Gastroesophageal sphincter (tissue), 4 donors: ENCODE data around the gene SEMA3F. TPM values are rescaled to one million over a fixed set of nuclear protein-coding genes. Genes with fewer than 3 reads are reported as not detected.

Source experiments
- ATAC-seq: fragments of 150-250 bp; one replicate; pipeline ENCODE4 v1.9.1; 2016; ENCODE audit warnings: mild to moderate bottlenecking, moderate library complexity
- H3K27ac ChIP-seq, 4 donors: fragments of 200-600 bp; sonication (generic) in 3 of 4; 1 replicate in 3 of 4; 2 replicates in 1 of 4; pipeline ENCODE4 v1.5.1; 2016 to 2019
- H3K27me3 ChIP-seq: fragments of 200-600 bp; sonication (generic); one replicate; pipeline ENCODE4 v1.5.1; 2019
- H3K36me3 ChIP-seq, 2 donors: fragments of 200-600 bp; sonication (generic); one replicate each; pipeline ENCODE4 v1.5.1; 2019; ENCODE audit warnings: control low read depth in 1 of 2
- H3K4me1 ChIP-seq, 3 donors: fragments of 200-600 bp; sonication (generic); 1 replicate in 2 of 3; 2 replicates in 1 of 3; pipeline ENCODE4 v1.5.1; 2016 to 2019; ENCODE audit warnings: control low read depth in 2 of 3
- H3K4me3 ChIP-seq, 2 donors: fragments of 200-600 bp; sonication (generic); one replicate each; pipeline ENCODE4 v1.5.1; 2019; ENCODE audit warnings: mild to moderate bottlenecking in 1 of 2, moderate library complexity in 1 of 2
- H3K9me3 ChIP-seq, 3 donors: fragments of 200-600 bp; sonication (generic); one replicate each; pipeline ENCODE4 v1.5.1; 2017 to 2019; ENCODE audit warnings: control low read depth in 2 of 3
- CTCF ChIP-seq, 4 experiments: fragments of 200-600 bp in 2 of 4; fragments of 450-650 bp in 2 of 4; sonication (generic) in 1 of 4; IDR thresholded peaks; one replicate each; pipeline ENCODE4 v1.5.1; 2017 to 2019; ENCODE audit warnings: antibody characterized with exemption in 4 of 4, mild to moderate bottlenecking in 2 of 4, moderate library complexity in 2 of 4
- EP300 ChIP-seq: sonication (generic); formaldehyde crosslinking; IDR thresholded peaks from one replicate; pipeline ENCODE4 v1.6.1; 2017; ENCODE audit warnings: antibody characterized with exemption, mild to moderate bottlenecking
- POLR2A ChIP-seq, 2 donors: fragments of 450-650 bp; IDR thresholded peaks; one replicate each; pipeline ENCODE4 v1.6.1; 2017; ENCODE audit warnings: antibody characterized with exemption in 2 of 2, mild to moderate bottlenecking in 2 of 2, moderate library complexity in 1 of 2
- POLR2AphosphoS5 ChIP-seq: sonication (generic); formaldehyde crosslinking; IDR thresholded peaks from one replicate; pipeline ENCODE4 v1.6.1; 2017; ENCODE audit warnings: antibody characterized with exemption
- WGBS, 2 donors: methylation state at CpG; one replicate each; pipeline ENCODE4 v1.1.5; 2018; ENCODE audit warnings: low coverage in 1 of 2; 5-methylcytosine and 5-hydroxymethylcytosine counted together
- total RNA-seq, 4 donors: library from RNA; depleted of rRNA; stranded (reverse); fragments of >200 nt; gene quantifications; one replicate each; pipeline ENCODE4 v1.1.0, GENCODE V29; 2016

Gene SEMA3F
- total RNA-seq, 4 donors from 2014 or later = 6.7 to 33.5 (median 16.3) TPM

DNA sequence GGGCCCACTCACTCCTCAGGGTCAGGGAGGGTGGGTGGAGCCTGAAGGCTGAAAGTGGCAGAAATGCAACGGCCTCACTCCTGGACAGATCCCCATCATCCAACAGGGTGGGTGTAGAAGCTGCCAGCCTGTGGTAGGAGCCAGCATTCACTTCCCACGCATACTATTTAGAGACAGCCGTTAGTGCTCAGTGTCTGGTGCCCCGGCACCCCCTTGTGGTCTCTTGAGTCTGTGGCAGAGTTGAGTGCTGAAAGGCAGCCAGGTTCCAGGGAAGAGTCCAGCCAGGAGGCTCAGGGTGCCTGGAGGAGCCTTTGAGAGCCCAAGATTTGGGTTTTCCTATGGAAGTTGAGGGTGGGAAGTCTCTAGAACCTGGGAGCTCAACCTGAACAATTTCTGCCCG is 34.1 kb downstream of the SEMA3F start:
- peaks cover 0 to 35% of the 10 kb centered on the region in 2 donors for H3K36me3 ChIP-seq
- TF ChIP-seq POLR2AphosphoS5 (peak; percentile 21), CTCF (IDR thresholded peaks at IDR 0.05) (peak in 3 of 4 experiments; percentile 87 to 90 (median 88)), POLR2A (IDR thresholded peaks at IDR 0.05) (no peak)
- WGBS, 2 donors = 5% methylated on average over 4 of the region's 5 CpGs; no CpG with 5 or more reads in 1 of the 2 donors
- H3K4me3 ChIP-seq = no peak overlapping the region
- peak; percentile 75 for ATAC-seq
- peaks cover 0 to 25% (median 12%) of the 10 kb centered on the region in 3 donors for H3K4me1 ChIP-seq
- peaks cover 30% of the 10 kb centered on the region for H3K27me3 ChIP-seq
- no peaks in the 10 kb centered on the region for H3K9me3 ChIP-seq
- H3K27ac ChIP-seq = no peak overlapping the region

DNA sequence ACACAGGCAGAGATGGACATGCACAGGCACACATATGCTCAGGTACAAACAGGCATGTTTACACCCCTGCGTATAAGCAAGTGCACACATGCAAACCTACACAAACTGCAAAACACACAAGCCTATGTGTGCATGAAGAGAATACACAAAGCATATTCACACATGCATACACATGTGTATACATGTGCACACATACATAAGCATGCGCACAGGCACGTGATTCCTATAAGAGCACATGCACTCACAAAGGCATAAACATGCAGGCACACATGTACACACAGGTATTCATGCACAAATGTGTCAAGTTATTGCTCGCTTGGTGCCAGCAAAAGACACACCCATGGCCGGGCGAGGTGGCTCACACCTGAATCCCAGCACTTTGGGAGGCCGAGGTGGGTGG is 34.9 kb downstream of the SEMA3F start:
- peaks cover 0 to 29% of the 10 kb centered on the region in 2 donors for H3K36me3 ChIP-seq
- peaks cover 37% of the 10 kb centered on the region for H3K27me3 ChIP-seq
- no peak for ATAC-seq
- H3K4me1 ChIP-seq = peaks cover 0 to 32% (median 15%) of the 10 kb centered on the region in 3 donors
- TF ChIP-seq EP300 = no peak
- no peak for TF ChIP-seq POLR2AphosphoS5
- no peak for TF ChIP-seq CTCF (IDR thresholded peaks at IDR 0.05)
- TF ChIP-seq POLR2A (IDR thresholded peaks at IDR 0.05) = no peak
- H3K9me3 ChIP-seq = no peaks in the 10 kb centered on the region
- no peak overlapping the region for H3K27ac ChIP-seq
- H3K4me3 ChIP-seq = no peak overlapping the region
- WGBS, 2 donors = 76 to 93% methylated on average over 4 to 5 of the region's 7 CpGs

DNA sequence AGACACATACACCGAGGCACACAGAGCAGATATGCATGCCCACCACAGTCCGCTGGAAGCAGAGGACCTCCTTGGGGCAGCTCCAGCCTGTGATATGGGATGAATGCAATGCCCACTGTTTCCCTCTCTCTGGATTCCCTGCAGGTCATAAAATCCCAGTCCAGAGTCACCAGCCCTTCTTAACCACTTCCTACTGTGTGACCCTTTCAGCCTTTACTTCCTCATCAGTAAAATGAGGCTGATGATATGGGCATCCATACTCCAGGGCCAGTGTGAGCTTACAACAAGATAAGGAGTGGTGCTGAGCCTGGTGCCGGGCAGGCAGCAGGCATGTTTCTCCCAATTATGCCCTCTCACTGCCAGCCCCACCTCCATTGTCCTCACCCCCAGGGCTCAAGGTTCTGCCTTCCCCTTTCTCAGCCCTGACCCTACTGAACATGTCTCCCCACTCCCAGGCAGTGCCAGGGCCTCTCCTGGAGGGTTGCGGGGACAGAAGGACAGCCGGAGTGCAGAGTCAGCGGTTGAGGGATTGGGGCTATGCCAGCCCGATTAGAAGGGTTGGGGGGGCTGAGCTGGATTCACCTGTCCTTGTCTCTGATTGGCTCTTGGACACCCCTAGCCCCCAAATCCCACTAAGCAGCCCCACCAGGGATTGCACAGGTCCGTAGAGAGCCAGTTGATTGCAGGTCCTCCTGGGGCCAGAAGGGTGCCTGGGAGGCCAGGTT is 36.0 kb downstream of the SEMA3F start, which contains the start of gene GNAT1:
GNAT1 (plus strand) TSS at position 675 of the 725 bp plus-strand sequence. CDS start 116 bp downstream, outside the sequence.
- Histone ChIP-seq H3K4me3 (no peak within 1 kb of the TSS), H3K27me3 (peaks cover 48% of the 10 kb centered on the region), H3K36me3 (peaks cover 0 to 18% of the 10 kb centered on the region in 2 donors), H3K4me1 (peaks cover 0 to 34% (median 15%) of the 10 kb centered on the region in 3 donors), H3K9me3 (no peaks in the 10 kb centered on the region), H3K27ac (no peak within 1 kb of the TSS)
- no peak for ATAC-seq
- 39% methylated on average over 5 of the region's 8 CpGs; no CpG with 5 or more reads in 1 of the 2 donors for WGBS, 2 donors
- TF ChIP-seq POLR2A (IDR thresholded peaks at IDR 0.05) (no peak), EP300 (no peak), CTCF (IDR thresholded peaks at IDR 0.05) (no peak), POLR2AphosphoS5 (no peak)

- H3K9me3 ChIP-seq = no peaks in the 10 kb centered on the region
- no peak for ATAC-seq
- peaks cover 0 to 10% of the 10 kb centered on the region in 2 donors for H3K36me3 ChIP-seq
- peaks cover 0 to 34% (median 15%) of the 10 kb centered on the region in 3 donors for H3K4me1 ChIP-seq
- WGBS, 2 donors = no CpG with 5 or more reads among the region's 8 CpGs
- no peak overlapping the region for H3K27ac ChIP-seq
- peaks cover 52% of the 10 kb centered on the region for H3K27me3 ChIP-seq
- no peak overlapping the region for H3K4me3 ChIP-seq
- no peak for TF ChIP-seq CTCF (IDR thresholded peaks at IDR 0.05)
- no peak for TF ChIP-seq POLR2A (IDR thresholded peaks at IDR 0.05)
- TF ChIP-seq POLR2AphosphoS5 = no peak
- TF ChIP-seq EP300 = no peak
Observed at GRCh38 chr3:50192124-50192523, 37.0 kb downstream of the SEMA3F start.

DNA sequence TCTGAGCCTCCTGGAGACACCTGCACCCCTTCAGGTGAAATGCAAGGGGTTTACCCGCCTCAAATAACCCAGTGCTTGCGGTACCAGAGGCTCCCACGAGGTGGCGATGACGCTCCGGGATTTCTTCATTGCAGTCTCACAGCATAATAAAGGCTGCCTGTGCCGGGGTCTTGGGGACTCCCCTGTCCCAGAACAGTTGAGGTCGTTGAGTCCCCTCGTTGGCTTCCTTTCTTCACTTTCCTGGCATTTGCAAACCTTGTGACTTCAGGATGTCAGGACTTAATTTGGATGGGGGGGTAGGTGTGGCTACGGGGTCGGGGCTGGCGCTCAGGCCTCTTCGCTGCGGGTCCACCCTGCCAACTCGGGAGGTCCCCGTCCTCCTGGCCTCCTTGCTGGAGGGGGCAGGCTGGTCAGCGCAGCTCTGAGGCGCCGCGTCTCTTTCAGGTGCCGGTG is 37.6 kb downstream of the SEMA3F start:
- Histone ChIP-seq H3K4me1 (peaks cover 0 to 34% (median 15%) of the 10 kb centered on the region in 3 donors), H3K4me3 (no peak overlapping the region), H3K27ac (no peak overlapping the region), H3K9me3 (no peaks in the 10 kb centered on the region), H3K36me3 (peaks cover 0 to 8% of the 10 kb centered on the region in 2 donors), H3K27me3 (peaks cover 55% of the 10 kb centered on the region)
- no peak for TF ChIP-seq POLR2A (IDR thresholded peaks at IDR 0.05)
- no peak for TF ChIP-seq POLR2AphosphoS5
- peak; percentile 87 to 92 (median 92) for TF ChIP-seq CTCF (IDR thresholded peaks at IDR 0.05)
- ATAC-seq = no peak
- no CpG with 5 or more reads among the region's 21 CpGs for WGBS, 2 donors
